A673 (cell line): ENCODE results near the gene FAM98B. TPM values are rescaled to one million over a fixed set of nuclear protein-coding genes. Genes with fewer than 3 reads are reported as not detected.

ENCODE experiments used
- Bru-seq: library from RNA; stranded (reverse); fragments of 400-500 nt; gene quantifications from one replicate; lab custom pipeline; 2021; lab: Mats Ljungman, UMichigan
- BruChase-seq, 2 experiments: library from RNA; stranded (reverse); fragments of 400-500 nt; gene quantifications; one replicate each; lab custom pipeline; 2021; lab: Mats Ljungman, UMichigan
- BruUV-seq: library from RNA; stranded (reverse); fragments of 400-500 nt; replicated peaks from 2 replicates; lab custom pipeline; 2021; lab: Mats Ljungman, UMichigan
- CTCF ChIA-PET: fragments of 300-600 bp; sonication (Branson Sonifier 250); formaldehyde crosslinking; loops from one replicate; lab custom pipeline; 2022; ENCODE audit warnings: antibody characterized with exemption; lab: Charles Lee
- POLR2A ChIA-PET: fragments of 300-600 bp; sonication (Branson Sonifier 250); formaldehyde crosslinking; loops from one replicate; lab custom pipeline; 2022; ENCODE audit warnings: antibody characterized with exemption; ENCODE audit not compliant: low non-redundant PET; lab: Charles Lee
- DNase-seq: peaks from one replicate; pipeline ENCODE4 v3.0.0-alpha.2; 2015; ENCODE audit warnings: low spot score
- H3K27ac ChIP-seq: fragments of 200-600 bp; sonication (generic); 2 replicates; pipeline ENCODE4 v1.5.1; 2016; ENCODE audit warnings: mixed run types, low read depth, mild to moderate bottlenecking, mixed read lengths, antibody characterized with exemption, low read length; ENCODE audit not compliant: poor library complexity, severe bottlenecking
- H3K27me3 ChIP-seq: fragments of 200-600 bp; sonication (generic); replicated peaks from 2 replicates; pipeline ENCODE4 v1.6.1; 2017; ENCODE audit warnings: mixed run types, low read depth, mild to moderate bottlenecking, mixed read lengths, antibody characterized with exemption, low read length; ENCODE audit not compliant: insufficient read depth, poor library complexity
- H3K36me3 ChIP-seq: fragments of 200-600 bp; sonication (generic); 2 replicates; pipeline ENCODE4 v1.6.1; 2016; ENCODE audit warnings: mixed run types, mild to moderate bottlenecking, mixed read lengths, antibody characterized with exemption, low read length; ENCODE audit not compliant: insufficient read depth, poor library complexity, severe bottlenecking
- H3K4me1 ChIP-seq: fragments of 200-600 bp; sonication (generic); 2 replicates; pipeline ENCODE4 v1.6.1; 2017; ENCODE audit warnings: mixed run types, mild to moderate bottlenecking, mixed read lengths, antibody characterized with exemption, low read length; ENCODE audit not compliant: insufficient read depth, poor library complexity, severe bottlenecking
- H3K4me3 ChIP-seq: fragments of 200-600 bp; sonication (generic); 2 replicates; pipeline ENCODE4 v1.5.1; 2016; ENCODE audit warnings: low read depth, mixed run types, mild to moderate bottlenecking, mixed read lengths, low read length; ENCODE audit not compliant: poor library complexity, severe bottlenecking
- H3K9me3 ChIP-seq: fragments of 200-600 bp; sonication (generic); 2 replicates; pipeline ENCODE4 v1.6.1; 2016; ENCODE audit warnings: mixed run types, low read depth, mild to moderate bottlenecking, mixed read lengths, antibody characterized with exemption, low read length; ENCODE audit not compliant: poor library complexity, severe bottlenecking
- CTCF ChIP-seq: fragments of 300-800, 200-600 bp; sonication (generic); conservative IDR thresholded peaks from 2 replicates; pipeline ENCODE4 v1.5.1; 2017; ENCODE audit warnings: low read depth, mild to moderate bottlenecking, antibody characterized with exemption, low read length, moderate library complexity, mixed read lengths
- EZH2 ChIP-seq: fragments of 200-600 bp; sonication (generic); IDR thresholded peaks from 2 replicates; pipeline ENCODE4 v1.6.1; 2017; ENCODE audit warnings: borderline replicate concordance, low read depth, mild to moderate bottlenecking, mixed read lengths, antibody characterized with exemption, low read length; ENCODE audit not compliant: poor library complexity, severe bottlenecking
- intact Hi-C: fragments of 100-400 bp; cut with micrococcal nuclease; formaldehyde crosslinking; loops from one replicate; pipeline ENCODE4 v1.10.0; 2022; ENCODE audit not compliant: unreplicated experiment
- long read RNA-seq: library from polyadenylated mRNA; stranded (forward); transcript quantifications from one replicate; pipeline ENCODE4 v2.0.0, GENCODE V29; 2022
- total RNA-seq: library from RNA; stranded (reverse); gene quantifications from 2 replicates; pipeline ENCODE4 v1.2.3, GENCODE V29; 2021

The FAM98B gene
- total RNA-seq = 45.0 and 50.9 TPM in 2 replicates
- percentile 90 among the genes with signal in this experiment for Bru-seq, nascent RNA
- percentile 78 among the genes with signal in this experiment for BruChase-seq, experiment 1, labeled RNA remaining after a 2-hour chase
- BruChase-seq, experiment 2, labeled RNA remaining after a 6-hour chase = percentile 85 among the genes with signal in this experiment
- long read RNA-seq, partial matches to known transcripts = 0 of 7 reads
- long read RNA-seq, other reads (novel, unspliced or antisense) = 6 of 7 reads

- Histone ChIP-seq H3K4me3 (peak within 1 kb of the TSS; percentile 85), H3K9me3 (no peaks in the 10 kb centered on the region), H3K27me3 (peaks cover 9% of the 10 kb centered on the region), H3K4me1 (peaks cover 9% of the 10 kb centered on the region), H3K36me3 (no peaks in the 10 kb centered on the region), H3K27ac (peak within 1 kb of the TSS; percentile 87)
- POLR2A ChIA-PET = interaction anchor here (0.5 to 0.6 kb wide), 2 partner anchors 203 to 1299 kb away, joined by 3 to 7 read pairs; no protein-coding TSS in a partner anchor
- TF ChIP-seq CTCF = peak; percentile 15; the same call in 1 of the 2 replicates
- no peak for TF ChIP-seq EZH2
- BruUV-seq = TSS peak; percentile 57
- CTCF ChIA-PET = interaction anchor here (1.0 kb wide), 1 partner anchor 14 kb away, joined by 6 read pairs; no protein-coding TSS in a partner anchor
- peak; percentile 90 for DNase-seq
- intact Hi-C loops = no loop called here
These were observed at the start of gene FAM98B for GRCh38 chr15:38453971-38454695. Gene FAM98B, plus strand, starts transcription at chr15:38454127. Its CDS starts 35 bp downstream, at chr15:38454162.

GRCh38 chr15:38406436-38406835 lies 47.5 kb upstream of the FAM98B start:
- POLR2A ChIA-PET = no interaction called here
- no peaks in the 10 kb centered on the region for H3K9me3 ChIP-seq
- no peak for TF ChIP-seq EZH2
- TF ChIP-seq CTCF = no peak
- intact Hi-C loops = no loop called here
- H3K4me3 ChIP-seq = no peak overlapping the region
- CTCF ChIA-PET = no interaction called here
- peaks cover 26% of the 10 kb centered on the region for H3K27me3 ChIP-seq
- no peaks in the 10 kb centered on the region for H3K36me3 ChIP-seq
- no TSS peak for BruUV-seq
- no peak overlapping the region for H3K27ac ChIP-seq
- no peaks in the 10 kb centered on the region for H3K4me1 ChIP-seq
- DNase-seq = no peak

DNA sequence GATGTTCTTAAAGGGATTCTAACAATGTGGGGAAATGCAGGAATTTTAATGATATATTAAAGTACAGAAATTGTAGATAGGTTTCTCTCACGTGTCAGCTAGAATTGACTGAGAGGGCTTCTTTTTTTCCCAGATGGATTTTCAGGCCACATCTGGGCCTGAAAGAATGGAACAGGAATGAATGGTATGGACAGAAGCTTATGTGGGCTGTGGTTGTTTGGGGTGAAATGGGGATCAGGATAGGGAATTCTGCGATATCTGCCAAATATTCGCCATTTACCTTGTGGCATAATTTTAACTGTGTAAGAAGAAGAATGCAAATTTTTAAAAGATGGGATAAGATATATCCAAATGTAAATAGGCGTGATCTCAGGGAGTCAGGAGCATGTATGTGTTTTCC lies 45.4 kb upstream of the FAM98B start:
- Histone ChIP-seq H3K4me3 (no peak overlapping the region), H3K27ac (no peak overlapping the region), H3K27me3 (peaks cover 26% of the 10 kb centered on the region), H3K4me1 (no peaks in the 10 kb centered on the region), H3K9me3 (no peaks in the 10 kb centered on the region), H3K36me3 (no peaks in the 10 kb centered on the region)
- intact Hi-C loops = no loop called here
- CTCF ChIA-PET = interaction anchor here (0.5 to 0.6 kb wide), 2 partner anchors 157 to 190 kb away, joined by 3 read pairs; no protein-coding TSS in a partner anchor
- no peak for DNase-seq
- POLR2A ChIA-PET = no interaction called here
- no TSS peak for BruUV-seq
- TF ChIP-seq CTCF (no peak), EZH2 (no peak)
